ENCODE measurements around the gene ETNK1. TPM values are rescaled to one million over a fixed set of nuclear protein-coding genes. Genes with fewer than 3 reads are reported as not detected.

ETNK1 gene
- total RNA-seq, 4 donors from 2014 or later = 22.3 to 61.4 (median 25.7) TPM

DNA sequence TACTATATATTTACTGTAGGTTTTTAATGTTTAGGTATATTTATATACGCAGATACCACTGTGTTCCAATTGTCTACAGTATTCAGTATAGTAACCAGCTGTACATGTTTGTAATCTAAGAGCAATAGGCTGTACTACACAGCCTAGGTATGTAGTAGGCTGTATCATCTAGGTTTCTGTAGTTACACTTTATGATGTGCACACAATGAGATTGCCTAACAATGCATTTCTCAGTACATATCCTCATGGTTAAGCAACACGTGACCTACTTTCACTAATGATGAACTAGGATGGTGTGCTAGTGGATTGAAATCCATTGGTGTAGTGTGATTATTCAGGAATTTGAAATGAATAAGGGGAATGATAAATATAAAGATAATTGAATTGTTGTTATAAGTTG, 77.7 kb downstream of the ETNK1 start:
- H3K27ac ChIP-seq = no peak overlapping the region
- no peaks in the 10 kb centered on the region for H3K27me3 ChIP-seq
- H3K4me3 ChIP-seq = no peak overlapping the region
- DNase-seq (ENCODE audit: low spot score in 2 of 2) = no peak
- TF ChIP-seq POLR2A (IDR thresholded peaks at IDR 0.05) (no peak), CTCF (IDR thresholded peaks at IDR 0.05) (no peak), EP300 (IDR thresholded peaks at IDR 0.05) (no peak), POLR2AphosphoS5 (IDR thresholded peaks at IDR 0.05) (no peak)
- no peaks in the 10 kb centered on the region for H3K36me3 ChIP-seq
- no peaks in the 10 kb centered on the region for H3K9me3 ChIP-seq
- H3K4me1 ChIP-seq = no peaks in the 10 kb centered on the region
- 94% methylated on average over 2 of the region's 2 CpGs for WGBS

- 23% methylated on average over 5 of the region's 5 CpGs for WGBS
- Histone ChIP-seq H3K27ac (no peak overlapping the region), H3K9me3 (no peaks in the 10 kb centered on the region), H3K4me3 (no peak overlapping the region), H3K36me3 (no peaks in the 10 kb centered on the region), H3K27me3 (no peaks in the 10 kb centered on the region), H3K4me1 (no peaks in the 10 kb centered on the region)
- TF ChIP-seq POLR2AphosphoS5 (IDR thresholded peaks at IDR 0.05) (no peak), POLR2A (IDR thresholded peaks at IDR 0.05) (no peak), EP300 (IDR thresholded peaks at IDR 0.05) (no peak), CTCF (IDR thresholded peaks at IDR 0.05) (no peak)
- no peak for DNase-seq (ENCODE audit: low spot score in 2 of 2)
These were observed 84.3 kb downstream of the ETNK1 start for GRCh38 chr12:22709292-22709691.

DNA sequence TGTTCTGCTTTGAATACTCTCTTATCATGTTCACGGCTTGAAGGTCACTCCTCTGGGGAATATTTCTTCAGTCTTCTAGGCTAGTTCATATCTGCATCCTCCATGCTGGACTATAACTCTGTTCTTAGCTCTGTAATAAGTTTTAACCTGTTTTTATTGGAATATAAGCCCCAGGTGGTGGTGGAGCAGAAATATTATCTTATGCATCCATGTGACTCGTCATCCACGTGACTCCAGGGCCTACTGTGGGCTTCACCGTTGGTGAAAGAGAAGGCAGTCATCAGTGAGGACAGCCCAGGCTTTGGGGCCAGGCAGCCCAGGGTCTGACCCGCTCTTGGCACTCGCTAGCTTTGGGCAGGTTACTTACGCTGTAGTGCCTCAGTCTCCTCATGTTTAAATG, 87.1 kb downstream of the ETNK1 start:
- 84% methylated on average over 7 of the region's 7 CpGs for WGBS

GRCh38 chr12:22715254-22715653, 90.3 kb downstream of the ETNK1 start:
- Histone ChIP-seq H3K4me1 (no peaks in the 10 kb centered on the region), H3K9me3 (no peaks in the 10 kb centered on the region), H3K27ac (no peak overlapping the region), H3K4me3 (no peak overlapping the region), H3K27me3 (no peaks in the 10 kb centered on the region), H3K36me3 (no peaks in the 10 kb centered on the region)
- WGBS = 91% methylated on average over 1 of the region's 1 CpG
- DNase-seq (ENCODE audit: low spot score in 2 of 2) = no peak
- TF ChIP-seq POLR2A (IDR thresholded peaks at IDR 0.05) (no peak), EP300 (IDR thresholded peaks at IDR 0.05) (no peak), CTCF (IDR thresholded peaks at IDR 0.05) (no peak), POLR2AphosphoS5 (IDR thresholded peaks at IDR 0.05) (no peak)

More for the DNA sequence above, 87.1 kb downstream of the ETNK1 start:
- DNase-seq (ENCODE audit: low spot score in 2 of 2) = no peak
- Histone ChIP-seq H3K4me1 (no peaks in the 10 kb centered on the region), H3K9me3 (no peaks in the 10 kb centered on the region), H3K27me3 (no peaks in the 10 kb centered on the region), H3K27ac (no peak overlapping the region), H3K36me3 (no peaks in the 10 kb centered on the region), H3K4me3 (no peak overlapping the region)
- TF ChIP-seq POLR2AphosphoS5 (IDR thresholded peaks at IDR 0.05) (no peak), EP300 (IDR thresholded peaks at IDR 0.05) (no peak)

- H3K27me3 ChIP-seq = no peaks in the 10 kb centered on the region
- WGBS = 88% methylated on average over 4 of the region's 4 CpGs
- no peak for DNase-seq (ENCODE audit: low spot score in 2 of 2)
- TF ChIP-seq EP300 (IDR thresholded peaks at IDR 0.05) = no peak
- H3K4me3 ChIP-seq = no peak overlapping the region
- H3K4me1 ChIP-seq = no peaks in the 10 kb centered on the region
- H3K27ac ChIP-seq = no peak overlapping the region
- H3K9me3 ChIP-seq = no peaks in the 10 kb centered on the region
- no peaks in the 10 kb centered on the region for H3K36me3 ChIP-seq
These were observed 94.8 kb downstream of the ETNK1 start for GRCh38 chr12:22719745-22720144.

GRCh38 chr12:22722081-22722480, 97.1 kb downstream of the ETNK1 start:
- TF ChIP-seq POLR2A (IDR thresholded peaks at IDR 0.05) (no peak), CTCF (IDR thresholded peaks at IDR 0.05) (no peak), EP300 (IDR thresholded peaks at IDR 0.05) (no peak), POLR2AphosphoS5 (IDR thresholded peaks at IDR 0.05) (no peak)
- Histone ChIP-seq H3K4me1 (no peaks in the 10 kb centered on the region), H3K27me3 (no peaks in the 10 kb centered on the region), H3K36me3 (no peaks in the 10 kb centered on the region), H3K9me3 (no peaks in the 10 kb centered on the region), H3K4me3 (no peak overlapping the region), H3K27ac (no peak overlapping the region)
- WGBS = 53% methylated on average over 2 of the region's 2 CpGs
- DNase-seq (ENCODE audit: low spot score in 2 of 2) = no peak
